Tibial nerve (tissue), 4 donors: Measurements from ENCODE around the gene RPL38. TPM values are rescaled to one million over a fixed set of nuclear protein-coding genes. Genes with fewer than 3 reads are reported as not detected.
A peak's percentile ranks its signal among the peaks of the same experiment; 100 is the strongest.

Experiments used
- DNase-seq, 2 donors: peaks; one replicate each; pipeline ENCODE4 v3.0.0-alpha.2; 2019; ENCODE audit warnings: low spot score in 2 of 2
- H3K27ac ChIP-seq, 4 donors: fragments of 200-600 bp; sonication (generic) in 3 of 4; one replicate each; pipeline ENCODE4 v1.5.1; 2017 to 2019; ENCODE audit warnings: mild to moderate bottlenecking in 1 of 4
- H3K27me3 ChIP-seq, 2 donors: fragments of 200-600 bp; sonication (generic) in 1 of 2; one replicate each; pipeline versions ENCODE4 v1.5.1 to v1.6.0; 2017 to 2019
- H3K36me3 ChIP-seq, 3 donors: fragments of 200-600 bp; sonication (generic); one replicate each; pipeline ENCODE4 v1.5.1; 2018 to 2019
- H3K4me1 ChIP-seq, 4 donors: fragments of 200-600 bp; sonication (generic) in 3 of 4; one replicate each; pipeline ENCODE4 v1.5.1; 2017 to 2019
- H3K4me3 ChIP-seq, 4 donors: fragments of 200-600 bp; sonication (generic) in 3 of 4; one replicate each; pipeline ENCODE4 v1.5.1; 2017 to 2019; ENCODE audit warnings: mild to moderate bottlenecking in 1 of 4, moderate library complexity in 1 of 4
- H3K9me3 ChIP-seq, 4 donors: fragments of 200-600 bp; sonication (generic) in 3 of 4; one replicate each; pipeline ENCODE4 v1.5.1; 2017 to 2019
- CTCF ChIP-seq, 5 experiments: fragments of 200-600 bp in 3 of 5; fragments of 450-650 bp in 2 of 5; sonication (generic) in 3 of 5; IDR thresholded peaks; one replicate each; pipeline ENCODE4 v1.5.1; 2016 to 2019; ENCODE audit warnings: antibody characterized with exemption in 5 of 5, mild to moderate bottlenecking in 3 of 5, moderate library complexity in 2 of 5
- EP300 ChIP-seq, 2 donors: sonication (generic); formaldehyde crosslinking; IDR thresholded peaks; one replicate each; pipeline ENCODE4 v1.6.1; 2017; ENCODE audit warnings: antibody characterized with exemption in 2 of 2, mild to moderate bottlenecking in 1 of 2
- POLR2A ChIP-seq, 2 donors: fragments of 450-650 bp; IDR thresholded peaks; one replicate each; pipeline ENCODE4 v1.6.1; 2017; ENCODE audit warnings: antibody characterized with exemption in 2 of 2, mild to moderate bottlenecking in 2 of 2, moderate library complexity in 2 of 2
- WGBS, 2 donors: methylation state at CpG; one replicate each; pipeline ENCODE4 v1.1.5; 2018; 5-methylcytosine and 5-hydroxymethylcytosine counted together
- total RNA-seq, 4 donors: library from RNA; depleted of rRNA; stranded (reverse); fragments of >200 nt; gene quantifications; one replicate each; pipeline ENCODE4 v1.1.0, GENCODE V29; 2016

RPL38 gene
- total RNA-seq, 4 donors from 2014 or later, result 284 to 366 (median 363) TPM

- peak in 1 of 2 donors; percentile 42 for DNase-seq
- Histone ChIP-seq H3K4me3 (no peak overlapping the region), H3K36me3 (peaks cover 0 to 16% (median 0%) of the 10 kb centered on the region in 3 donors), H3K27me3 (peaks cover 0 to 47% of the 10 kb centered on the region in 2 donors), H3K9me3 (no peaks in the 10 kb centered on the region), H3K4me1 (peaks cover 0 to 43% (median 20%) of the 10 kb centered on the region in 4 donors), H3K27ac (no peak overlapping the region)
- TF ChIP-seq CTCF (IDR thresholded peaks at IDR 0.05), result no peak
- TF ChIP-seq EP300 (IDR thresholded peaks at IDR 0.05), result no peak
- TF ChIP-seq POLR2A (IDR thresholded peaks at IDR 0.05), result no peak
- 33 to 43% methylated on average over 8 of the region's 8 CpGs for WGBS, 2 donors
Observed at GRCh38 chr17:74201250-74201649, 2.2 kb upstream of the RPL38 start.

- H3K4me1 ChIP-seq, result peaks cover 0 to 44% (median 20%) of the 10 kb centered on the region in 4 donors
- no peak overlapping the region for H3K4me3 ChIP-seq
- no peaks in the 10 kb centered on the region for H3K9me3 ChIP-seq
- peaks cover 0 to 40% of the 10 kb centered on the region in 2 donors for H3K27me3 ChIP-seq
- no peak for TF ChIP-seq CTCF (IDR thresholded peaks at IDR 0.05)
- no peak for TF ChIP-seq POLR2A (IDR thresholded peaks at IDR 0.05)
- no peak for TF ChIP-seq EP300 (IDR thresholded peaks at IDR 0.05)
- H3K36me3 ChIP-seq, result peaks cover 0 to 23% (median 0%) of the 10 kb centered on the region in 3 donors
- DNase-seq, result no peak
- WGBS, 2 donors, result 78 to 85% methylated on average over 10 of the region's 10 CpGs
- no peak overlapping the region for H3K27ac ChIP-seq
Observed at GRCh38 chr17:74201948-74202347, 1.5 kb upstream of the RPL38 start.

- TF ChIP-seq CTCF (IDR thresholded peaks at IDR 0.05) (no peak), EP300 (IDR thresholded peaks at IDR 0.05) (no peak), POLR2A (IDR thresholded peaks at IDR 0.05) (no peak)
- Histone ChIP-seq H3K9me3 (no peaks in the 10 kb centered on the region), H3K4me1 (peaks cover 0 to 54% (median 20%) of the 10 kb centered on the region in 4 donors), H3K27me3 (peaks cover 0 to 31% of the 10 kb centered on the region in 2 donors), H3K27ac (no peak overlapping the region), H3K36me3 (peaks cover 0 to 32% (median 0%) of the 10 kb centered on the region in 3 donors), H3K4me3 (peak overlapping the region in 3 of 4 donors; percentile 53 to 77 (median 65))
- no peak for DNase-seq
- 19 to 25% methylated on average over 15 of the region's 15 CpGs for WGBS, 2 donors
Observed at GRCh38 chr17:74202938-74203337, 540 bp upstream of the RPL38 start.

GRCh38 chr17:74204474-74204873 lies 996 bp downstream of the RPL38 start:
- Histone ChIP-seq H3K9me3 (no peaks in the 10 kb centered on the region), H3K27ac (peak overlapping the region; percentile 43 to 86 (median 75)), H3K27me3 (peaks cover 0 to 21% of the 10 kb centered on the region in 2 donors), H3K4me3 (peak overlapping the region; percentile 53 to 95 (median 71)), H3K36me3 (peaks cover 0 to 48% (median 0%) of the 10 kb centered on the region in 3 donors), H3K4me1 (peaks cover 0 to 58% (median 20%) of the 10 kb centered on the region in 4 donors)
- 48 to 56% methylated on average over 14 of the region's 14 CpGs for WGBS, 2 donors
- TF ChIP-seq CTCF (IDR thresholded peaks at IDR 0.05), result no peak
- TF ChIP-seq EP300 (IDR thresholded peaks at IDR 0.05), result no peak
- no peak for TF ChIP-seq POLR2A (IDR thresholded peaks at IDR 0.05)
- no peak for DNase-seq

- Histone ChIP-seq H3K27ac (peak overlapping the region in 3 of 4 donors; percentile 71 to 86 (median 79)), H3K4me1 (peaks cover 0 to 56% (median 22%) of the 10 kb centered on the region in 4 donors), H3K9me3 (no peaks in the 10 kb centered on the region), H3K27me3 (peaks cover 0 to 13% of the 10 kb centered on the region in 2 donors), H3K36me3 (peaks cover 0 to 56% (median 0%) of the 10 kb centered on the region in 3 donors), H3K4me3 (peak overlapping the region in 2 of 4 donors; percentile 65 to 77)
- no peak for DNase-seq
- 72 to 83% methylated on average over 3 of the region's 3 CpGs for WGBS, 2 donors
- TF ChIP-seq EP300 (IDR thresholded peaks at IDR 0.05) (no peak), CTCF (IDR thresholded peaks at IDR 0.05) (no peak), POLR2A (IDR thresholded peaks at IDR 0.05) (no peak)
Observed at GRCh38 chr17:74205274-74205673, 1.8 kb downstream of the RPL38 start.
